GM18508 (cell line): ENCODE measurements around the gene DGKZ.

Experiments used
- ATAC-seq: cut with Tn5 transposase; IDR thresholded peaks from one replicate; pipeline ENCODE4 v1.9.1; 2021; ENCODE audit warnings: moderate number of reproducible peaks; ENCODE audit not compliant: insufficient read depth, unreplicated experiment

Gene DGKZ

GRCh38 chr11:46421257-46421880 is 74.1 kb downstream of the DGKZ start:
- ATAC-seq = no peak

GRCh38 chr11:46422588-46422987 is 75.3 kb downstream of the DGKZ start:
- ATAC-seq = no peak

- no peak for ATAC-seq
Observed at GRCh38 chr11:46426233-46426991, 79.1 kb downstream of the DGKZ start.

DNA sequence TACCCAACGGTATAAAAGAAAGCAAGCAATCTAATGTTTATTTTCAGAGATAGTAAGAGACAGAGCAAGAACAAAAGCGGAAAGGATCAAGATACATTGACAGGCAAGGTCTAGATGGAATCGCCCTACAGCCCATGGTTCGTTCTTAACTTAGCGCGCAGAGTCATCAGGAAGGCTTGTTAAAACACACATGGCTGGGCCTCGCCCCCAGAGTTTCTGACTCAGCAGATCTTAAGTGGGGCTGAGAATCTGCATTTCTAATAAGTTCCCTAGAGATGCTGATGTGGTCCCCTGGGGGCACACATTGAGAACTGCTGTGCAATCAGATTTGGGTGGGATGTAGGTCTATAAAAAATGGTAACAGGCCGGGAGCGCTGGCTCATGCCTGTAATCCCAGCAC is 80.1 kb downstream of the DGKZ start:
- ATAC-seq = no peak

GRCh38 chr11:46429717-46430116 is 82.5 kb downstream of the DGKZ start:
- ATAC-seq = no peak
